ENCODE results near the gene BEND5. TPM values are rescaled to one million over a fixed set of nuclear protein-coding genes. Genes with fewer than 3 reads are reported as not detected.

Gene BEND5
- total and polyA plus RNA-seq, 2 experiments from 2014 or later: not detected

GRCh38 chr1:48739091-48739490 is 37.6 kb downstream of the BEND5 start:
- Histone ChIP-seq H4K20me1 (ENCODE audit: insufficient read depth) (no peaks in the 10 kb centered on the region), H3K27ac (no peak overlapping the region), H3K4me2 (ENCODE audit: unreplicated experiment) (no peak overlapping the region), H3F3A (ENCODE audit: insufficient read depth) (no peaks in the 10 kb centered on the region), H3K4me1 (ENCODE audit: insufficient read depth) (no peaks in the 10 kb centered on the region), H3K4me3 (no peak overlapping the region), H3K27me3 (replicated peaks; ENCODE audit: insufficient read depth) (no peaks in the 10 kb centered on the region; the same call in 1 of the 2 replicates), H3K9me2 (ENCODE audit: insufficient read depth) (no peaks in the 10 kb centered on the region), H3K36me3 (ENCODE audit: low read depth) (no peaks in the 10 kb centered on the region), H3K9me3 (ENCODE audit: low read depth) (no peaks in the 10 kb centered on the region), H3K9ac (no peak overlapping the region), H3K79me2 (ENCODE audit: insufficient read depth) (no peaks in the 10 kb centered on the region), H2AFZ (no peak overlapping the region)
- no peak for DNase-seq
- WGBS, 2 experiments (ENCODE audit: low coverage in 1 of 2, low lambda C conversion rate in 2 of 2, missing lambda C conversion rate in 2 of 2): 36 to 39% methylated on average over 3 of the region's 3 CpGs
- in situ Hi-C loops (cut with MboI): no loop called here
- TF ChIP-seq EZH2phosphoT487 (IDR thresholded peaks at IDR 0.05; ENCODE audit: insufficient read depth, low read depth): no peak
- TF ChIP-seq EZH2 (IDR thresholded peaks at IDR 0.05; ENCODE audit: insufficient read depth, poor library complexity, severe bottlenecking): no peak

- H3K9me3 ChIP-seq (ENCODE audit: low read depth): no peaks in the 10 kb centered on the region
- H3F3A ChIP-seq (ENCODE audit: insufficient read depth): no peaks in the 10 kb centered on the region
- DNase-seq: no peak
- no peak for TF ChIP-seq EZH2 (IDR thresholded peaks at IDR 0.05; ENCODE audit: insufficient read depth, poor library complexity, severe bottlenecking)
- TF ChIP-seq EZH2phosphoT487 (IDR thresholded peaks at IDR 0.05; ENCODE audit: insufficient read depth, low read depth): no peak
- H3K9me2 ChIP-seq (ENCODE audit: insufficient read depth): no peaks in the 10 kb centered on the region
- no peak overlapping the region for H3K4me2 ChIP-seq (ENCODE audit: unreplicated experiment)
- in situ Hi-C loops (cut with MboI): no loop called here
- no peak overlapping the region for H3K27ac ChIP-seq
- H3K4me3 ChIP-seq: no peak overlapping the region
- whole genome bisulfite sequencing, 2 experiments (ENCODE audit: low coverage in 1 of 2, low lambda C conversion rate in 2 of 2, missing lambda C conversion rate in 2 of 2): 61 to 67% methylated on average over 4 of the region's 4 CpGs
- H2AFZ ChIP-seq: no peak overlapping the region
- H3K79me2 ChIP-seq (ENCODE audit: insufficient read depth): no peaks in the 10 kb centered on the region
- H4K20me1 ChIP-seq (ENCODE audit: insufficient read depth): no peaks in the 10 kb centered on the region
- H3K4me1 ChIP-seq (ENCODE audit: insufficient read depth): no peaks in the 10 kb centered on the region
- no peak overlapping the region for H3K9ac ChIP-seq
- H3K27me3 ChIP-seq (replicated peaks; ENCODE audit: insufficient read depth): no peaks in the 10 kb centered on the region; the same call in 1 of the 2 replicates
- H3K36me3 ChIP-seq (ENCODE audit: low read depth): no peaks in the 10 kb centered on the region
These were observed 38.3 kb downstream of the BEND5 start for GRCh38 chr1:48738356-48738755.

- H3K9me2 ChIP-seq (ENCODE audit: insufficient read depth): no peaks in the 10 kb centered on the region
- no peak overlapping the region for H2AFZ ChIP-seq
- no peak overlapping the region for H3K4me3 ChIP-seq
- H4K20me1 ChIP-seq (ENCODE audit: insufficient read depth): no peaks in the 10 kb centered on the region
- TF ChIP-seq EZH2phosphoT487 (IDR thresholded peaks at IDR 0.05; ENCODE audit: insufficient read depth, low read depth) (no peak), EZH2 (IDR thresholded peaks at IDR 0.05; ENCODE audit: insufficient read depth, poor library complexity, severe bottlenecking) (no peak)
- no peaks in the 10 kb centered on the region; the same call in none of the 2 replicates for H3K27me3 ChIP-seq (replicated peaks; ENCODE audit: insufficient read depth)
- H3F3A ChIP-seq (ENCODE audit: insufficient read depth): no peaks in the 10 kb centered on the region
- in situ Hi-C loops (cut with MboI): no loop called here
- WGBS, 2 experiments (ENCODE audit: low coverage in 1 of 2, low lambda C conversion rate in 2 of 2, missing lambda C conversion rate in 2 of 2): 62 to 67% methylated on average over 6 of the region's 6 CpGs
- no peaks in the 10 kb centered on the region for H3K9me3 ChIP-seq (ENCODE audit: low read depth)
- no peaks in the 10 kb centered on the region for H3K4me1 ChIP-seq (ENCODE audit: insufficient read depth)
- no peak overlapping the region for H3K9ac ChIP-seq
- H3K36me3 ChIP-seq (ENCODE audit: low read depth): no peaks in the 10 kb centered on the region
- H3K4me2 ChIP-seq (ENCODE audit: unreplicated experiment): no peak overlapping the region
- H3K79me2 ChIP-seq (ENCODE audit: insufficient read depth): no peaks in the 10 kb centered on the region
- DNase-seq: no peak
- H3K27ac ChIP-seq: no peak overlapping the region
These were observed 40.9 kb downstream of the BEND5 start for GRCh38 chr1:48735796-48736195.

- WGBS, 2 experiments (ENCODE audit: low coverage in 1 of 2, low lambda C conversion rate in 2 of 2, missing lambda C conversion rate in 2 of 2): 50 to 62% methylated on average over 10 of the region's 10 CpGs
- H4K20me1 ChIP-seq (ENCODE audit: insufficient read depth): no peaks in the 10 kb centered on the region
- no peaks in the 10 kb centered on the region; the same call in none of the 2 replicates for H3K27me3 ChIP-seq (replicated peaks; ENCODE audit: insufficient read depth)
- no peaks in the 10 kb centered on the region for H3K36me3 ChIP-seq (ENCODE audit: low read depth)
- no peaks in the 10 kb centered on the region for H3K79me2 ChIP-seq (ENCODE audit: insufficient read depth)
- no peaks in the 10 kb centered on the region for H3K9me3 ChIP-seq (ENCODE audit: low read depth)
- DNase-seq: no peak
- no peak overlapping the region for H3K9ac ChIP-seq
- H3K9me2 ChIP-seq (ENCODE audit: insufficient read depth): no peaks in the 10 kb centered on the region
- TF ChIP-seq EZH2 (IDR thresholded peaks at IDR 0.05; ENCODE audit: insufficient read depth, poor library complexity, severe bottlenecking): no peak
- no peak for TF ChIP-seq EZH2phosphoT487 (IDR thresholded peaks at IDR 0.05; ENCODE audit: insufficient read depth, low read depth)
- no peaks in the 10 kb centered on the region for H3F3A ChIP-seq (ENCODE audit: insufficient read depth)
- no peak overlapping the region for H3K27ac ChIP-seq
- in situ Hi-C loops (cut with MboI): no loop called here
- no peak overlapping the region for H3K4me3 ChIP-seq
- H3K4me2 ChIP-seq (ENCODE audit: unreplicated experiment): no peak overlapping the region
- H3K4me1 ChIP-seq (ENCODE audit: insufficient read depth): no peaks in the 10 kb centered on the region
- no peak overlapping the region for H2AFZ ChIP-seq
These were observed 46.4 kb downstream of the BEND5 start for GRCh38 chr1:48730164-48730910.

All from GM23248 (cell line).